ENCODE measurements around the gene MMP3.

Gene MMP3

GRCh38 chr11:102883141-102883540, 39.7 kb upstream of the MMP3 start:
- Histone ChIP-seq H3K36me3 (ENCODE audit: control insufficient read depth in 2 of 2, insufficient read depth in 1 of 2, low read length in 2 of 2) (no peaks in the 10 kb centered on the region), H3K9me3 (ENCODE audit: control insufficient read depth, insufficient read depth, low read depth, low read length) (no peaks in the 10 kb centered on the region), H3K4me1 (ENCODE audit: control insufficient read depth, insufficient read depth, low read length) (no peaks in the 10 kb centered on the region), H3K4me3 (ENCODE audit: low read depth, low read length) (no peak overlapping the region), H3K27ac (ENCODE audit: extremely low read depth, low read depth, low read length) (no peak overlapping the region)
- ChIA-PET POLR2A (no interaction called here), CTCF (no interaction called here)
- no peak for TF ChIP-seq ZFP37 (tag by site-specific recombination; IDR thresholded peaks at IDR 0.05)
- no peak for TF ChIP-seq ZNF132 (tag by site-specific recombination; IDR thresholded peaks at IDR 0.05; ENCODE audit: borderline replicate concordance)
- no peak for TF ChIP-seq ZNF394 (tag by site-specific recombination; IDR thresholded peaks at IDR 0.05; ENCODE audit: borderline replicate concordance)
- no peak for TF ChIP-seq ZNF211 (tag by site-specific recombination; IDR thresholded peaks at IDR 0.05; ENCODE audit: low read depth)
- TF ChIP-seq CTCF (tag by site-specific recombination; IDR thresholded peaks at IDR 0.05): no peak
- no peak for TF ChIP-seq ZFP41 (tag by site-specific recombination; IDR thresholded peaks at IDR 0.05; ENCODE audit: borderline replicate concordance)
- TF ChIP-seq ZNF624 (tag by site-specific recombination; IDR thresholded peaks at IDR 0.05): no peak
- TF ChIP-seq ZSCAN16 (tag by site-specific recombination; IDR thresholded peaks at IDR 0.05): no peak
- no peak for TF ChIP-seq ZNF843 (tag by site-specific recombination; IDR thresholded peaks at IDR 0.05)
- TF ChIP-seq ZNF776 (tag by site-specific recombination; IDR thresholded peaks at IDR 0.05; ENCODE audit: borderline replicate concordance): no peak

GRCh38 chr11:102882389-102883024, 39.1 kb upstream of the MMP3 start:
- Histone ChIP-seq H3K4me1 (ENCODE audit: control insufficient read depth, insufficient read depth, low read length) (no peaks in the 10 kb centered on the region), H3K4me3 (ENCODE audit: low read depth, low read length) (no peak overlapping the region), H3K27ac (ENCODE audit: extremely low read depth, low read depth, low read length) (no peak overlapping the region), H3K9me3 (ENCODE audit: control insufficient read depth, insufficient read depth, low read depth, low read length) (no peaks in the 10 kb centered on the region), H3K36me3 (ENCODE audit: control insufficient read depth in 2 of 2, insufficient read depth in 1 of 2, low read length in 2 of 2) (no peaks in the 10 kb centered on the region)
- TF ChIP-seq ZNF639 (tag by site-specific recombination; IDR thresholded peaks at IDR 0.05): no peak
- no peak for TF ChIP-seq ZNF140 (tag by site-specific recombination; IDR thresholded peaks at IDR 0.05)
- TF ChIP-seq ZNF280C (tag by site-specific recombination; IDR thresholded peaks at IDR 0.05): no peak
- no peak for TF ChIP-seq ZNF202 (tag by site-specific recombination; IDR thresholded peaks at IDR 0.05; ENCODE audit: borderline replicate concordance)
- TF ChIP-seq OSR2 (tag by site-specific recombination; IDR thresholded peaks at IDR 0.05): no peak
- no peak for TF ChIP-seq ZBTB1 (tag by site-specific recombination; IDR thresholded peaks at IDR 0.05)
- no peak for TF ChIP-seq ZNF670 (tag by site-specific recombination; IDR thresholded peaks at IDR 0.05; ENCODE audit: low read depth)
- ChIA-PET CTCF (no interaction called here), POLR2A (no interaction called here)

GRCh38 chr11:102879801-102880200, 36.4 kb upstream of the MMP3 start:
- Histone ChIP-seq H3K36me3 (ENCODE audit: control insufficient read depth in 2 of 2, insufficient read depth in 1 of 2, low read length in 2 of 2) (no peaks in the 10 kb centered on the region), H3K9me3 (ENCODE audit: control insufficient read depth, insufficient read depth, low read depth, low read length) (no peaks in the 10 kb centered on the region), H3K27ac (ENCODE audit: extremely low read depth, low read depth, low read length) (no peak overlapping the region), H3K4me1 (ENCODE audit: control insufficient read depth, insufficient read depth, low read length) (no peaks in the 10 kb centered on the region), H3K4me3 (ENCODE audit: low read depth, low read length) (no peak overlapping the region)
- CTCF ChIA-PET: no interaction called here
- POLR2A ChIA-PET: no interaction called here
- TF ChIP-seq ZFP41 (tag by site-specific recombination; IDR thresholded peaks at IDR 0.05; ENCODE audit: borderline replicate concordance): no peak
- no peak for TF ChIP-seq CTCF (tag by site-specific recombination; IDR thresholded peaks at IDR 0.05)
- TF ChIP-seq ZNF596 (tag by site-specific recombination; IDR thresholded peaks at IDR 0.05): no peak
- no peak for TF ChIP-seq PRDM4 (tag by site-specific recombination; IDR thresholded peaks at IDR 0.05)
- no peak for TF ChIP-seq ZNF146 (tag by site-specific recombination; IDR thresholded peaks at IDR 0.05)
- TF ChIP-seq ZNF433 (tag by site-specific recombination; IDR thresholded peaks at IDR 0.05; ENCODE audit: low read depth): no peak
- TF ChIP-seq ZNF426 (tag by site-specific recombination; IDR thresholded peaks at IDR 0.05): no peak
